ENCODE results near the gene TANC1. TPM values are rescaled to one million over a fixed set of nuclear protein-coding genes. Genes with fewer than 3 reads are reported as not detected.

TANC1 gene
- total RNA-seq, 1 donor: 74.7 TPM

DNA sequence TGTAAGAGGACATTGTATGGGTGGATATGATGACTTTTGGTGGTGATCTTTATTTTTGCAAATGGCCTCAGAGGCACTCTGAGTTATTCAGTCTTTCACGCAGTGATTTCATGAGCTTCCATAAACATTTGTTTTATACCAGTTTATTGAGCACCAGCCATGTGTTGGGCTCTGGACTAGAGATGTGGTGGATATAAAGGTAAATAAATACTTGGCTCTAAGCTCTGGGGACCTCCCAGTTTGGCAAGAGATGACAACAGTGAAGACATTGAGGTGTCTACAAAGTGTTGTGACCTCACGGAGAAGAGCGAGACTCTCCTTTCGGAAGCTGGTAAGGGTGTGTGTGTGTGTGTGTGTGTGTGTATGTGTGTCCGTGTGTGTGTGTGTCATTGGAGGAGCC is 146.4 kb downstream of the TANC1 start:
- TF ChIP-seq, protein P1, sequence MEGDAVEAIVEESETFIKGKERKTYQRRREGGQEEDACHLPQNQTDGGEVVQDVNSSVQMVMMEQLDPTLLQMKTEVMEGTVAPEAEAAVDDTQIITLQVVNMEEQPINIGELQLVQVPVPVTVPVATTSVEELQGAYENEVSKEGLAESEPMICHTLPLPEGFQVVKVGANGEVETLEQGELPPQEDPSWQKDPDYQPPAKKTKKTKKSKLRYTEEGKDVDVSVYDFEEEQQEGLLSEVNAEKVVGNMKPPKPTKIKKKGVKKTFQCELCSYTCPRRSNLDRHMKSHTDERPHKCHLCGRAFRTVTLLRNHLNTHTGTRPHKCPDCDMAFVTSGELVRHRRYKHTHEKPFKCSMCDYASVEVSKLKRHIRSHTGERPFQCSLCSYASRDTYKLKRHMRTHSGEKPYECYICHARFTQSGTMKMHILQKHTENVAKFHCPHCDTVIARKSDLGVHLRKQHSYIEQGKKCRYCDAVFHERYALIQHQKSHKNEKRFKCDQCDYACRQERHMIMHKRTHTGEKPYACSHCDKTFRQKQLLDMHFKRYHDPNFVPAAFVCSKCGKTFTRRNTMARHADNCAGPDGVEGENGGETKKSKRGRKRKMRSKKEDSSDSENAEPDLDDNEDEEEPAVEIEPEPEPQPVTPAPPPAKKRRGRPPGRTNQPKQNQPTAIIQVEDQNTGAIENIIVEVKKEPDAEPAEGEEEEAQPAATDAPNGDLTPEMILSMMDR (IDR thresholded peaks at IDR 0.05; ENCODE audit: insufficient read depth, low read depth, low read length): no peak
- no peak for DNase-seq (ENCODE audit: low read depth)
- H3K4me3 ChIP-seq (ENCODE audit: low read depth, low read length): no peak overlapping the region

DNA sequence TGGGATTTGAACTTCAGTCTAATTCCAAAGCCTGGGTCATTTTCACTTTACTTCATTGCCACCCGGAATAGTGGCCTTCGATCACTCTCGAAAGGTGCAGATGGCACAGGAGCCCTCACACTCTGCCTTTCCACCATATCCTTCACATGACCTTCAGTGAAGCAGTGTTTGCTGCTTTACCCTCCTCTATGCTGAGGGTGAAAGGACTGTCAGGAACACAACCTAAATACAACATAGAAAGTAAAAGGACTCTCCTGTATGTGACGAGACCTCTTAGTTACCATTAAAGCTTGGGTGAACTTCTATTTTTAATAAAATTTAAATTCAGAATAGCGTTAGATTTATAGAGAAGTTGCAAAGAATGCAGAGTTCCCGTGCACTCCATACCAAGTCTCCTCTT is 148.5 kb downstream of the TANC1 start:
- H3K4me3 ChIP-seq (ENCODE audit: low read depth, low read length): no peak overlapping the region
- no peak for DNase-seq (ENCODE audit: low read depth)
- TF ChIP-seq, protein P1 (IDR thresholded peaks at IDR 0.05; ENCODE audit: insufficient read depth, low read depth, low read length): no peak

DNA sequence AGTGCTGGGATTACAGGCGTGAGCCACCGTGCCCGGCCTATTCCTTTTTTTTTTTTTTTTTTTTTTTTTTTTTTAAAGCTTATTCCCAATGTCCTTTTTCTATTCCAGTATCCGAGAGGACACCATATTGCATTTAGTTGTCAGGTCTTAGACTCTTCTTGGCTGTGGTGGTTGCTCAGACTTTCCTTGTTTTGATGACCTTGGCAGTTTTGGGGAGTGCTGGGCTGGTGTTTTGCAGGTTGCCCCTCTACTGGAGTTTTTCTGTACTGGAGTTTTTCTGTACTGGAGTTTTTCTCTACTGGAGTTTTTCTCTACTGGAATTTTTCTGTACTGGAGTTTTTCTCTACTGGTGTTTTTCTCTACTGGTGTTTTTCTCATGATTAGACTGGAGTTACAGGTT is 149.2 kb downstream of the TANC1 start:
- no peak overlapping the region for H3K4me3 ChIP-seq (ENCODE audit: low read depth, low read length)
- DNase-seq (ENCODE audit: low read depth): no peak
- TF ChIP-seq, protein P1 (IDR thresholded peaks at IDR 0.05; ENCODE audit: insufficient read depth, low read depth, low read length): no peak

DNA sequence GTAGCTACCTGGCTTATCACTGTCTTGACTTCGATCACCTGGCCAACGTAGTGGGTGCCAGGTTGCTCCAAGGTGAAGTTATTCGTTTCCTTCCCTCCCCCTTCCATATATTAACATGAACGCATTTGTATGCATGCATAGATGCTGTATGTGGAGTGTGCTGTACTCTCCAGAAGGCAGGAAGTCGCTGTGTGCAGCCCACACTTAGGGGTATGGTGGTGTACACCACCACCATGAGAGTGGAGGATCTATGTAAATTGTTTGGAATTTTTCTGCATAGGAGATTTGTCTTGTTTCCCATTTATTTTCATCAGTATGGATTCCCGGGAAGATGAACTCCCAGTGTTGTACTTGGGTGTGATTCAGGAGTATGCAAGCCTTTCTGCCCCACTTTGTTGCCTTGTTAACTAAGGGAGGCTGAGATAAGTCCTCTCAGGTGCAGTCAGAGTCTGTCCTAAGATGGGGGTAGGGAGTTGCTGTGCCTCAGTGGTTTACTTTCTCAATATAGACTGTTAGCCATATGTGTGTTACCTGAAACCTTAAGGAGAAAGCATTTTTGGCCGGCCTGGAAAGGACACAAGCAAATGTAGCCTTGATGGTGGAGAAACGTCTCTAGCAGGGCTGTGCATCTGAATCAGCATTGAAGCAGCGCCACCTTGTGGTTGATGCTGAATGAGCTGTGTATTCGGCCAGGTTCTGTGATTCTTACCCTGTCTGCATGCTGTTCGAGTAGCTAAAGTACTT is 149.8 kb downstream of the TANC1 start:
- no peak overlapping the region for H3K4me3 ChIP-seq (ENCODE audit: low read depth, low read length)
- peak; percentile 91 for DNase-seq (ENCODE audit: low read depth)
- TF ChIP-seq, protein P1 (IDR thresholded peaks at IDR 0.05; ENCODE audit: insufficient read depth, low read depth, low read length): peak; percentile 95

DNA sequence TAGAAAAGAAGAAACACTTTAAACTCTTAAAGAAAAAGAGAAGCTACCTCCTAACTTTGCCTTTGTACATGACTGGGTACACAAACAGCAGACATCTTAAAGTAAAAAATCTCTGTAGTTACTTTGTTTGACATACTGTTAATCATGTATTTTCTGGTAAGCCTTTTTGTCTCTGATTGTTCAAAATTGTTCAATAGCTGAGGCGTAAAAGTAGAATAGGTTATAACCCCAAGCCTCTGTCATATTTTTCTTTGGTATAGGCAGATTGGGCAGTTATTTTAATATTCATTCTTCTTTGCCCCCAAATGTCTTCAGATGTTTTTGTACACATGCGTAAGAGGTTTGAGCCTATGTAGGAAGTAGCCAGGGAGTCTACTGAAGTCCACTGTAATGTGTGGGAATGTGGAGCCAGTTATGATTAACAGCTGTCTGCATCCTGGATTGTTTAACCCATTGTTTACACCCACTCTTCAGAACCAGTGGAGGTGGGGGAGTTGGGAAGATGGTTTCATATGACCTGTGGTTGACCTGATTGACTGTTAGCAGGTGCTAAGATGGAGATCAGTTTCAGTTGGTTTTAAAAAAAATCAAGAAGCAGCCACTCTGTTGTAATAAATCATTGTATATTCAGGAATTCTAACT is 150.5 kb downstream of the TANC1 start:
- DNase-seq (ENCODE audit: low read depth): no peak
- TF ChIP-seq, protein P1 (IDR thresholded peaks at IDR 0.05; ENCODE audit: insufficient read depth, low read depth, low read length): no peak

DNA sequence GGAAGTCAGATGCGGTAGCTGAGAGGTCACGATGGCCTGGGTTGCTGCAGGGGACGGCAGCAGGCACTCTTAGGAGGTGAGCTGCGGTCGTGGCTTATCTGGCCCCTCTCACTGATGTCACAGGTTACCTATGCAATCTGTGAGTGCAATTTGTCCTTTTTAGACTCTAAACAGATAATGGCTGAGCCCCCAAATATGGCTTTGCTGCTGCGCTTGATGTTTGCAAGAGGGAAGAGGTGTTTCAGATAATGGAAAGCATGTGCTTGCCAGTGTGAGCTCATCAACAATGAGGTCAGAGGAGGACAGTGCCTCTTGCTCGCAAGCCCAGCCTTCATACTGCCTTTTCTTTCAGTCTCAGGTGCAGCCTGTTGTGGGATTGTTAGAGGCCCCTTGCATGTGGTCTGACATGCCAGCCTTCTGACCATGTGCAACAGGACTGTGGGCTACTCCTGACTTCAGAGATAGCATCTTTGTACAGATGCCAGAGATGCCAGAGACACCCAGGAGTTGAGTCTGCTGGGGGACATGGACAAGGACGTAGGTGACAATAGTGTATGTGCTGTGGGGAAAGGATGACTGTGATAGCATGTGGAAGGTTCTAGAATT is 151.3 kb downstream of the TANC1 start:
- H3K4me3 ChIP-seq (ENCODE audit: low read depth, low read length): no peak overlapping the region
- peak; percentile 40 for DNase-seq (ENCODE audit: low read depth)
- TF ChIP-seq, protein P1 (IDR thresholded peaks at IDR 0.05; ENCODE audit: insufficient read depth, low read depth, low read length): no peak

More for the DNA sequence above, 150.5 kb downstream of the TANC1 start:
- no peak overlapping the region for H3K4me3 ChIP-seq (ENCODE audit: low read depth, low read length)
